ENCODE results near the gene CNST.

DNA sequence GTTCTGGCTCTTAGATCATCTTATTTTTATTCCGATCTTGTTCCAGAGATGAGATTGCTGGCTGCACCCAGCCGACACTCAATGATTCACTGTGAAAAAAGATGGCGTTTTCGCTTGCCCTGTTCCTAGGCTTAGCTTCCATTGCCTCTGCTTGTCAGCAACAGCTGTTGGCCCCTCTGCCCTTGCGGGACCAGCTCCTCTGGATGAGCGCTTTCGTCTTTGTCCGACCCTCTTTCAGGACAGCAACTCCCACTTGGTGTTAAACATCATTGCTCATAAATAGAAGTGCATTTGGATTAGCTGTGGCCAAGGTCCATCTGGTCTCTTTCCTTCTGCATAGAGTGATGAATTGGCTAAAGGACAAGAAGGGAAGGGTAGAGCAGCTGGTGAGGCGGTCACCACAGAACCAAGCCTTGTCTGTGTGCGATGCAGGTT is 114.5 kb downstream of the CNST start:
- TF ChIP-seq POLR2AphosphoS5 (IDR thresholded peaks at IDR 0.05; ENCODE audit: low read depth, low read length) = no peak
- no peak for TF ChIP-seq POLR2A (IDR thresholded peaks at IDR 0.05; ENCODE audit: low read depth, low read length)
